Smooth muscle cell (in vitro differentiated cells): ENCODE data around the gene PUM2. TPM values are rescaled to one million over a fixed set of nuclear protein-coding genes. Genes with fewer than 3 reads are reported as not detected.
"Not testable (repeated sequence)": the region's sequence is repeated elsewhere in the genome, so short reads cannot be mapped to it uniquely, and the experiment has no call there.

Experiments used
- DNase-seq: peaks from one replicate; lab custom pipeline; 2025; ENCODE audit not compliant: unreplicated experiment; lab: John Stamatoyannopoulos, UW
- H2AFZ ChIP-seq: fragments of 200-600 bp; sonication (generic); 2 replicates; pipeline ENCODE4 v1.6.0; 2016; ENCODE audit warnings: antibody characterized with exemption, low read depth, mild to moderate bottlenecking
- H3F3A ChIP-seq: fragments of 200-600 bp; sonication (generic); 2 replicates; pipeline ENCODE4 v1.6.0; 2017; ENCODE audit warnings: antibody characterized with exemption, low read depth
- H3K27ac ChIP-seq: fragments of 200-600 bp; sonication (generic); 2 replicates; pipeline ENCODE4 v1.5.1; 2016; ENCODE audit warnings: low read depth, mild to moderate bottlenecking
- H3K27me3 ChIP-seq: fragments of 200-600 bp; sonication (generic); 2 replicates; pipeline ENCODE4 v1.6.1; 2016; ENCODE audit warnings: low read depth, mild to moderate bottlenecking
- H3K36me3 ChIP-seq: fragments of 200-600 bp; sonication (generic); 2 replicates; pipeline ENCODE4 v1.5.1; 2016; ENCODE audit warnings: low read depth
- H3K4me1 ChIP-seq: fragments of 200-600 bp; sonication (generic); 2 replicates; pipeline ENCODE4 v1.5.1; 2016; ENCODE audit warnings: low read depth
- H3K4me2 ChIP-seq: fragments of 200-600 bp; sonication (generic); 2 replicates; pipeline ENCODE4 v1.6.0; 2016; ENCODE audit warnings: mild to moderate bottlenecking
- H3K4me3 ChIP-seq: fragments of 200-600 bp; sonication (generic); 2 replicates; pipeline ENCODE4 v1.5.1; 2016; ENCODE audit warnings: mild to moderate bottlenecking
- H3K79me2 ChIP-seq: fragments of 200-600 bp; sonication (generic); 2 replicates; pipeline ENCODE4 v1.6.0; 2016; ENCODE audit warnings: low read depth, mild to moderate bottlenecking
- H3K9ac ChIP-seq: fragments of 200-600 bp; sonication (generic); 2 replicates; pipeline ENCODE4 v1.6.0; 2016; ENCODE audit warnings: low read depth
- H3K9me3 ChIP-seq: fragments of 200-600 bp; sonication (generic); replicated peaks from 2 replicates; pipeline ENCODE4 v1.5.1; 2016; ENCODE audit warnings: low read depth
- H4K20me1 ChIP-seq: fragments of 200-600 bp; sonication (generic); 2 replicates; pipeline ENCODE4 v1.6.0; 2016; ENCODE audit warnings: low read depth
- CTCF ChIP-seq: fragments of 200-600 bp; sonication (generic); IDR thresholded peaks from 2 replicates; pipeline ENCODE4 v1.5.1; 2017; ENCODE audit warnings: borderline replicate concordance, mild to moderate bottlenecking, antibody characterized with exemption; ENCODE audit not compliant: insufficient read depth, poor library complexity, severe bottlenecking
- WGBS: methylation state at CpG from one replicate; pipeline ENCODE4 v1.1.7; 2016; ENCODE audit warnings: low lambda C conversion rate; 5-methylcytosine and 5-hydroxymethylcytosine counted together
- polyA plus RNA-seq: library from polyadenylated mRNA; unstranded; fragments of >200 nt; fragmentation: Nextera tagmentation; extraction: Ambion mirVana; gene quantifications from 2 replicates; pipeline ENCODE4 v1.2.1, GENCODE V29; 2016
- total RNA-seq: library from RNA; depleted of rRNA; stranded (reverse); fragments of >200 nt; gene quantifications from 2 replicates; pipeline ENCODE4 v1.2.3, GENCODE V29; 2014

PUM2 gene
- total and polyA plus RNA-seq, 2 experiments from 2014 or later: 5.2 to 42.0 TPM

- H3K79me2 ChIP-seq: no peaks in the 10 kb centered on the region
- H3K4me2 ChIP-seq: no peak overlapping the region
- H3K36me3 ChIP-seq: no peaks in the 10 kb centered on the region
- no peak for DNase-seq
- H3K27ac ChIP-seq: no peak overlapping the region
- H4K20me1 ChIP-seq: no peaks in the 10 kb centered on the region
- H3K4me3 ChIP-seq: no peak overlapping the region
- no peaks in the 10 kb centered on the region for H3K9me3 ChIP-seq
- TF ChIP-seq CTCF: no peak
- H3K27me3 ChIP-seq: no peaks in the 10 kb centered on the region
- H3K9ac ChIP-seq: no peak overlapping the region
- H2AFZ ChIP-seq: no peak overlapping the region
- no peaks in the 10 kb centered on the region for H3F3A ChIP-seq
- WGBS: 78% methylated on average over 5 of the region's 5 CpGs
- no peaks in the 10 kb centered on the region for H3K4me1 ChIP-seq
Observed at GRCh38 chr2:20236496-20236895, 114.1 kb downstream of the PUM2 start.

- H3K9ac ChIP-seq: no peak overlapping the region
- H3K27me3 ChIP-seq: no peaks in the 10 kb centered on the region
- no peak overlapping the region for H3K27ac ChIP-seq
- no peaks in the 10 kb centered on the region for H3K4me1 ChIP-seq
- no peak overlapping the region for H3K4me2 ChIP-seq
- no peaks in the 10 kb centered on the region for H4K20me1 ChIP-seq
- H3K4me3 ChIP-seq: no peak overlapping the region
- 86% methylated on average over 10 of the region's 10 CpGs for WGBS
- no peaks in the 10 kb centered on the region for H3F3A ChIP-seq
- no peaks in the 10 kb centered on the region for H3K36me3 ChIP-seq
- H3K9me3 ChIP-seq: no peaks in the 10 kb centered on the region
- H2AFZ ChIP-seq: no peak overlapping the region
- TF ChIP-seq CTCF: no peak
- H3K79me2 ChIP-seq: no peaks in the 10 kb centered on the region
- DNase-seq: no peak
Observed at GRCh38 chr2:20235655-20236305, 114.9 kb downstream of the PUM2 start.

GRCh38 chr2:20234597-20234996 is 116.0 kb downstream of the PUM2 start:
- H2AFZ ChIP-seq, H3K27ac ChIP-seq, H3K4me3 ChIP-seq, H3K9me3 ChIP-seq, H3K4me2 ChIP-seq, H3K79me2 ChIP-seq, H3K27me3 ChIP-seq, H3K4me1 ChIP-seq, DNase-seq, H3F3A ChIP-seq, H3K36me3 ChIP-seq, H4K20me1 ChIP-seq, H3K9ac ChIP-seq: not testable (repeated sequence)
- 84% methylated on average over 2 of the region's 2 CpGs for WGBS

- WGBS: 54% methylated on average over 5 of the region's 5 CpGs
- Histone ChIP-seq H3F3A (no peaks in the 10 kb centered on the region), H4K20me1 (no peaks in the 10 kb centered on the region), H3K79me2 (no peaks in the 10 kb centered on the region), H3K9ac (peak overlapping the region; percentile 88), H3K4me3 (no peak overlapping the region), H3K36me3 (no peaks in the 10 kb centered on the region), H3K4me1 (no peaks in the 10 kb centered on the region), H3K9me3 (no peaks in the 10 kb centered on the region), H2AFZ (no peak overlapping the region), H3K27ac (peak overlapping the region; percentile 94), H3K27me3 (no peaks in the 10 kb centered on the region), H3K4me2 (peak overlapping the region; percentile 30)
- DNase-seq: no peak
- no peak for TF ChIP-seq CTCF
Observed at GRCh38 chr2:20232837-20233207, 117.8 kb downstream of the PUM2 start.
